GM19240 (cell line): ENCODE measurements around the gene ATP5IF1.

Experiments
- DNase-seq: peaks from one replicate; pipeline ENCODE4 v3.0.0; 2011; ENCODE audit warnings: low spot score; ENCODE audit not compliant: insufficient read length

The ATP5IF1 gene

DNA sequence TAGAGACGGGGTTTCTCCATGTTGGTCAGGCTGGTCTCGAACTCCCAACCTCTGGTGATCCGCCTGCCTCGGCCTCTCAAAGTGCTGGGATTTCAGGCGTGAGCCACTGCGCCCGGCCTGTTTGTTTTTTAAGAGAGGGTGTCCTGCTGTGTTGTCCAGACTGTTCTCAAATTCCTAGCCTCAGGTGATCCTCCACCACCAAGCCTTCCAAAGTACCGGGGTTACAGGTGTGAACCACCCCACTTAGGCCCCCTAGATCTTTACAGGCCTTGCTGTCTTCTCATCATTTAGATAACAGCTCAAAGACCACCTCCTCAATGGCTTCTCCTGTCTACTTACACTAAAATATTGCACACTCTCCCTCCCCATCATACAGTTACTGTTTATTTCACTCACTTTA is 29.7 kb downstream of the ATP5IF1 start:
- no peak for DNase-seq

DNA sequence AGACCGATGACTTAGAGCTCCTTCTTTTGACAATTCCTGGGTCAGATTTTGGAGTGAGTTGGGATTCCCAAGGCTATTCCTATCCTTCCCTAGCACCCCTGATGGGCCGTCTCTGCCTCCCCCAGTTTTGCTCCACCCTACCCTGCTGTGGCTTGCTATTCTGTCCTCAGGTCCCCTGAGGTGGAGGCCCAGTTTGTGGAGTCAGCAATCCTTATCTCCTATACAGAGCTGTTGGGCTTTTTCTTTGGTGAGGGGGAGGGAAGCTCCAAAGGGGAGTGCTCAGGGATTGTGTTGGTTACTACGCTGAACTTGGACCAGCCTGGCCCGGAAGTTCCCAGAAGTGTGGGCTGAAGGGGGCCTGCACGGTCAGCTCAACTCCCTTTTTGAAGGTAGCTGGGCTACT is 31.0 kb downstream of the ATP5IF1 start:
- DNase-seq, result no peak

DNA sequence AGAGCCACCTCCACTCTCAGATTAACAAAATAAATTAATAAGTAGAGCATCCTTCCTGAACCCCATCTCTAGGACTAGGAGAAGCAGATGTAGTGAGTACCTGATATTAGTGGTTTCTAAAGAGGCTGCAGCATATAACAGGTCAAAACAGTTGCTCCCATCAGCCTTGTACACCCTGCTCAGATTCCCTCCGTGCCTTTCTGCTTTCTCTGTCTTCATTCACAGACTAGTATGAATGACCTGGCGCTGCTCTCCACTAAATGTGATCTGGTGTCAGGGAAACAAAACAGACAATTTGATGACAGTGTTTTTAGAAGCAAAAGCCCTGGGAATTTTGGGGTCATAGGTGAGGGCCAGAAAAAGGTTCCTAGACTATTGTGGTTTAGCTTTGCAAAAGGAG is 31.7 kb downstream of the ATP5IF1 start:
- no peak for DNase-seq

DNA sequence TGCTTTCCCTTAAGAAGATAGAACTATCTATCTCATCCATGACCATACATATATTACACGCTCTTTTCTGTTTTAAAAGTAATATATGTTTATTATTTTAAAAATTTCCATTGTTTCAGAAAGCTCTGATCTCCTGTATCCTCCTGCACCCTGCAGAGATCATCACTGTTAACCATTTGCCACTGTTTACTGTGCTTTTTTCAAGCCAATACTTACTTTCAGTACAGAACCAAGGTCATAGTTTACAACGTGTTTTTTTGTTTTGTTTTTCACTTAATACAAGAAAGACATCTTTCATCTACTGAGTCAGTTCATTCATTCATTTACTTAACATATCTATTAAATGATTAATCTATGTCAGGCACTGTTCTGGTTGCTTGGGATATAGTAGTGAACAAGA is 33.6 kb downstream of the ATP5IF1 start:
- DNase-seq, result no peak

DNA sequence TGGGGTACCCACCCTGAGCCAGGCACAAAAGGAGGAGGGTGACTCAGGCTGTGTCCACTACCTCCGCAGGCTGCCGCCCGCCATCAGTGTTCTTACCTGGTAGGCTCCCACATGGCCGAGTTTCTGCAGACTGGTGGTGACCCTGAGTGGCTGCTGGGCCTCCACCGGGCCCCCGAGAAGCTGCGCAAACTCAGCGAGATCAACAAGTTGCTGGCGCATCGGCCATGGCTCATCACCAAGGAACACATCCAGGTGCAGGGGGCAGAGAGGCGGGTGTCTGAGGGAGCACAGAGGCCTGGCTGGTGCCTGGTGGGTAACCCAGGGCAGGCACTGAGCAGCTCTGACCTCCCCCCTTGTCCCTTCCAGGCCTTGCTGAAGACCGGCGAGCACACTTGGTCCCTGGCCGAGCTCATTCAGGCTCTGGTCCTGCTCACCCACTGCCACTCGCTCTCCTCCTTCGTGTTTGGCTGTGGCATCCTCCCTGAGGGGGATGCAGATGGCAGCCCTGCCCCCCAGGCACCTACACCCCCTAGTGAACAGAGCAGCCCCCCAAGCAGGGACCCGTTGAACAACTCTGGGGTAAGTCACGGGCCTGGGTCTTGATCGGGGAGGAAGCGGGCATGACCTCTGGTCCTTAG is 36.4 kb downstream of the ATP5IF1 start:
- DNase-seq, result no peak

DNA sequence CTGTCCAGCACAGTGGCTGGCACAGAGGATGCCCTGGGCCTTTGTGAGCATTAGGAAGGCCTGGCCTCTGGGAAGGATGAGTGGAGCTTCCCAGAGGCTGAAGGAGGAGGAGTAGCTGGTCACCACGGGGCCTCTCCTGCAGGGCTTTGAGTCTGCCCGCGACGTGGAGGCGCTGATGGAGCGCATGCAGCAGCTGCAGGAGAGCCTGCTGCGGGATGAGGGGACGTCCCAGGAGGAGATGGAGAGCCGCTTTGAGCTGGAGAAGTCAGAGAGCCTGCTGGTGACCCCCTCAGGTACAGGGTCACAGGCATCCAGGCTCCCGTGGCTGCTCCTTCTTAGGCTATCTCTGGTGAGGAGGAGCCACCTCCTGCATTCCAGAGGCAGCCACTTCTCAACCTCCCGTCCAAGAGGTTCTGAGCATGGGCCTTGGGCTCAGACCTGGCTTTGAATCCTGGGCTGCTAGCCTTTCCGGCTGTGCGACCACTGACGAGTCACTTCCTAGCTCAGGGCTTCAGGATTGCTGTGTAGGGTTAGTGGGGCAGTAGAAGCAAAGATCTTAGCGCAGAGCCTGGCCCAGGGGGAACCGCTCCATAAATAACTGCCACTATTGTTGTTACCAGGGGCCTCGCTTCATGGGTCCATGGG is 37.4 kb downstream of the ATP5IF1 start:
- no peak for DNase-seq

DNA sequence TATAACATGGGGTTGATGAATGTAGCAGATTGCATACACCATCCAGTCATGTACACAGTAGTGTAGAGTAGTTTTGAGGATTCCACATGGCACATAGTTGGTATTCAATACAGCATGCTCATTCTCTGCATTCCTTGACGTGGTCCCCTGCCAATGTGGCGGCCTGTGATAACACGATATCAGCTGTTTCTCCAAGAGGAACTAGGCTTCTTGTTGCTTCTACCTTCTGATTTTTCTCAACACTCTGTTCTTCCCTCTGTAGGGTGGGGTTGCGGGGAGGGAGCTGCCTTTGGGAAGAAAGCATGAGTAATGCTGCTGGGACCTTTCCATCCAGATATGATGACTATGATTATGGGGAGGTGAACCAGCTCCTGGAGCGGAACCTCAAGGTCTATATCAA is 42.8 kb downstream of the ATP5IF1 start:
- no peak for DNase-seq

DNA sequence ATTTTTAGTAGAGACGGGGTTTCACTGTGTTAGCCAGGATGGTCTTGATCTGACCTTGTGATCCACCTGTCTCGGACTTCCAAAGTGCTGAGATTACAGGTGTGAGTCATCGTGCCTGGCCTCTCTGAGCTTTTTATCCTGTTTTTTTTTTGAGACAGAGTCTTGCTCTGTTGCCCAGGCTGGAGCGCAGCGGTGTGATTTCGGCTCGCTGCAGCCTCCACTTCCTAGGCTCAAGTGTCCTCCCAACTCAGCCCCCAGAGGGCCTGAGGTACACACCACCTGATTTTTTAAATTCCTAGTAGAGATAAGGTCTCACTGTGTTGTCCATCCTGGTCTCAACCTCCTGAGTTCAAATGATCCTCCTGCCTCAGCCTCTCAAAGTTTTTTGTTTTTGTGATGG is 43.8 kb downstream of the ATP5IF1 start:
- DNase-seq, result no peak

DNA sequence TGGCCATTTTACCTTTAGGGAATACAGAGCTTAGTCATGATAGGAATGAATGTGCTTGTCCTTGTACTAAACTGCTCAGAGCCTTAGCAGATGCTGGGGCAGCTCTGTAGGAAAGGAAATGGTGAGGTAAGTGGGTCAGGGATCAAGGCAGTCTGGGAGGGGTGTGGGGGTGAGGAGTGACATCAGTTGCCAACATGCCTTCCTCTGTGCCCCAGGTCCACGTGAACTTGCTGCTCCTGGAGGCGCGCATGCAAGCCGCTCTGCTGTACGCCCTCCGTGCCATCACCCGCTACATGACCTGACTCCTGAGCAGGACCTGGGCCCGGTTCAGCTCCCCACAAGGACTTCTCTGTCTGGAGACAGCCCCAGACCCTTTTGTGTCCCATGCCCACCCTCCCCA is 44.6 kb downstream of the ATP5IF1 start:
- DNase-seq, result no peak

DNA sequence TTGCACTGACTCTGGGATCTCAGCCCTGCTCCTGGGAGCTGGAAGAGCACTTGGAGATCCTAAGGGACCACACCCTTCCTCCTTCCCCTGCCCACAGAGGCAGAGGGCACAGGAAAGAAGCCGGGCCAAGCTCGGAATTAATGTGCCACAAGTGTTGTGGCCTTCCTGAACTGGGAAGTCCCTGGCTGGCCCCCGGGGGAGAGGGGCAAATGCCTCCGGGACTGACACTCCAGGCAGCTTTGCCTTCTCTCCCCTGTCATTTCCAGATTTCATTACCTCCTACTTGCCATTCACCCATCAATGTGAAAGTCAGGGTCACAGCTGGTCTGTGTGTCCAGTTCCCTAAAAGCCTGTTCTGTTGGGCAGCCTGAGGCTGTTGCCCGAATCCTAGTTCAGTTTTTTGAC is 45.1 kb downstream of the ATP5IF1 start:
- no peak for DNase-seq

DNA sequence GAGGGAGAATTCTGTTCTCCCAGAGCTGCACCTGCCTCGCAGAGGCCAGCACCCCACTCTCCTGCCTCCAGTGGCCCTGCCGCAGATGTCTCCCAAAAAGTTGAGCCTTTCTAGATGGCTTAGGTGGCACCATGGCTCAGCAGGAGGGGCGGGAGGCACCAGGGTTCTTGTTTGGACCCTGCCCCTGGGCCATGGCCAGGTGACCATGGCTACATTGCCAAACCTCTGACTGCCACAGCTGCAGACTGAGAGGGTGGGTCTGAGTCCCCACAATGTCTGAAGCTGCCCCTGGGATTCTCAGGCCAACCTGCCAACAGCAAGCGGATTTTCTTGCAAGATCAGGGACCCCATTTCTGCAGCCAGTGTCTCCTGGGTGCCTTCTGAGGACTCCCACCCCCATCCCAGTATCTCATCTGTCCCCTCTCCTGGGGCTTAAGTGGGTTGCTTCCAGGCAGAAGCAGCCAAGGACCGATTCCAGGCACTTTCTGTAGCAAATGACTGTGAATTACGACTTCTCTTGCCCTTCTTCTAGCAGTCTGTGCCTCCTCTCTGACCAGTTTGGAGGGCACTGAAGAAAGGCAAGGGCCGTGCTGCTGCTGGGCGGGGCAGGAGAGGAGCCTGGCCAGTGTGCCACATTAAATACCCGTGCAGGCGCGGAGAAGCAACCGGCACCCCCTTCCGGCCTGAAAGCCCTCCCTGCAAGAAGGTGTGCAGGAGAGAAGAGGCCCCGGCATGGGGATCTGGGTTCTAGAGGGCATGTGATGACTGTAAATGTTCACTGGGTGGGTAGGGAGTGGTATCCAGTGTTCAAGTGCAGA is 45.9 kb downstream of the ATP5IF1 start:
- DNase-seq, result no peak

DNA sequence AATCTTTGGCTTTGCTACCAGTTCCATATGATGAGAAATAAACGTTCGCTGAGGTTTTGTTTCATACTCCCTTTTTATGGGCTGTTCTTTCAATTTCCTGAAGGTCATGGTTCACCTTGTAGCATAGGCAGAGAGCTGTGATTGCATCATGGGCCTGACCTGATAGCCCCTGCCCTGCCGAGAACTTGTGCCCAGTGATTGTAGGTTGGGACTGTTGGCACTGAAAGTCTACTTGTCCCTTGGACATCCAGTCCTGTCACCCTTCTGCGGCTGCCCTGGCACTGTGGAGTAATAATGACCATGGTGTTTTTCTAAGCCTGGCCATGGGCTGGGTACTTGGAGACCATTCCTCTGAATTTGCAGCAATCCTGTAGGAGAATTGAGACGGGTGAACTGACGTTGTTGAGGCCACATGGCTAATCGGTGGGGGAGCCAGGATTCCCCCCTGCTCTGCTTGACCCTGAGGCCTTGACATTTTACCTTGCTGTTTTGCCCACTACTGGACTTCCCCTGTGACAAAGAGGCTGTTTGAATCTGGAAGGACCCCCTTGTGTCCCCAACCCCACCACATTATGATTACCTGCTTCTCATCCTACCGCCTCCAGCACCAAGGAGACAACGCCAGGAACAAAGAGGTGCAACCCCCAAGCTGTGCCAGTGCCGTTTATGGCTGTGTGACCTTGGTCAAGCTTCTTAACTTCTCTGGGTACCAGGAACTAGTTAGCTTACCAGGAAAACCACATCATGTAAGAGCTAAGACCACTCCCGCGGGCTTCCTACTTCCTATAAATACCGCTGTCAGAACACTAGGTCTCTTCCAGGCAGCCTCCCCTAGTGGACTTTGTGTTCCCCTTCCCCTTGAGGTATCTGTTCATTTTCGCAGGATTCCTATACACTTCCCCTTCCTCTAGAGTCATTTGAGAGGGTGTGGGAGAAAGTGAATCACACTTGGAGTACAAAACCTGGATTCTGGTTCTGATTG is 46.8 kb downstream of the ATP5IF1 start:
- no peak for DNase-seq

DNA sequence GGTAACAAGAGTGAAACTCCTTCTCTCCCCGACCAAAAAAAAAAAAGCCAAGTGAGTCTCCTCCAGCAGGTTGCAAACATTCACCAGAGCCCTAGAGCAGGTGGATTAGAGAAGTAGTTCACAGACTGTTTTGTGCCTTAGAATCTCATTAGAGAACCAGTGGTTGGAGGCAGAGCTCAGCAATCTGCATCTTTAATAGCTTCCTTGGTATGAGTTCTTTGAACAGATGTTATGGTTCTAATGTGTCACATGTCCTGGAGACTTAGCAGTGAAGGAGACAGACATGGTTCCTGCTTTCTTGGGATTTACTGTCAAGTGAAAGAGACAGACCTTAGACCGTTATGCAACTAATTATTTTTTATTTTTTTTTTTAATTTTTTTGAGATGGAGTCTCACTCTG is 50.2 kb downstream of the ATP5IF1 start:
- no peak for DNase-seq
